Panc1 (cell line): ENCODE data around the gene PTGFRN. TPM values are rescaled to one million over a fixed set of nuclear protein-coding genes. Genes with fewer than 3 reads are reported as not detected.

ENCODE experiments used
- ATAC-seq: fragments of 200-7000 bp; cut with Tn5 transposase; 2 replicates; pipeline ENCODE4 v1.9.1; 2020; ENCODE audit warnings: mild to moderate bottlenecking, moderate library complexity
- BruUV-seq: library from RNA; stranded (reverse); fragments of 400-500 nt; replicated peaks from 2 replicates; lab custom pipeline; 2021; lab: Mats Ljungman, UMichigan
- CTCF ChIA-PET: fragments of 300-600 bp; sonication (Branson Sonifier 250); formaldehyde crosslinking; loops from one replicate; lab custom pipeline; 2022; ENCODE audit warnings: antibody characterized with exemption; lab: Charles Lee
- POLR2A ChIA-PET: fragments of 300-600 bp; sonication (Branson Sonifier 250); formaldehyde crosslinking; loops from one replicate; lab custom pipeline; 2022; ENCODE audit warnings: antibody characterized with exemption; lab: Charles Lee
- DNase-seq: peaks from one replicate; pipeline ENCODE4 v3.0.0-alpha.2; 2010; ENCODE audit warnings: low read depth, low spot score
- H3K27ac ChIP-seq: 2 replicates; pipeline ENCODE4 v1.5.1; 2011; ENCODE audit warnings: mild to moderate bottlenecking, low read length, inconsistent platforms
- H3K27me3 ChIP-seq: fragments of 200-500 bp; sonication (Bioruptor generic); 2 replicates; pipeline ENCODE4 v1.6.0; 2014; ENCODE audit warnings: low read length, inconsistent platforms; ENCODE audit not compliant: control insufficient read depth, insufficient read depth
- H3K36me3 ChIP-seq: fragments of 200-500 bp; sonication (Bioruptor generic); 2 replicates; pipeline ENCODE4 v1.5.1; 2014; ENCODE audit warnings: inconsistent platforms, mild to moderate bottlenecking, low read length, moderate library complexity; ENCODE audit not compliant: control insufficient read depth, insufficient read depth
- H3K4me1 ChIP-seq: 2 replicates; pipeline ENCODE4 v1.5.1; 2011; ENCODE audit warnings: inconsistent platforms, mild to moderate bottlenecking, low read length, moderate library complexity; ENCODE audit not compliant: control insufficient read depth, insufficient read depth
- H3K4me3 ChIP-seq, 2 experiments: 2 replicates each; pipeline ENCODE4 v1.5.1; 2011 to 2012; ENCODE audit warnings: low read depth in 2 of 2, low read length in 2 of 2, mild to moderate bottlenecking in 2 of 2, inconsistent platforms in 1 of 2, moderate library complexity in 1 of 2
- H3K9me3 ChIP-seq: fragments of 200-500 bp; sonication (Bioruptor generic); 2 replicates; pipeline ENCODE4 v1.5.1; 2014; ENCODE audit warnings: low read depth, mild to moderate bottlenecking, inconsistent platforms, low read length, moderate library complexity; ENCODE audit not compliant: control insufficient read depth, insufficient read depth
- POLR2AphosphoS5 ChIP-seq: IDR thresholded peaks from 2 replicates; pipeline ENCODE4 v1.6.1; 2012; ENCODE audit warnings: mild to moderate bottlenecking, low read depth, low read length, moderate library complexity
- REST ChIP-seq, 2 experiments: IDR thresholded peaks; 2 replicates each; pipeline ENCODE4 v1.6.1; 2011 to 2012; ENCODE audit warnings: low read depth in 2 of 2, control low read depth in 1 of 2, low read length in 1 of 2, mild to moderate bottlenecking in 1 of 2, moderate library complexity in 1 of 2; ENCODE audit not compliant: insufficient read depth in 1 of 2
- SIN3A ChIP-seq: IDR thresholded peaks from 2 replicates; pipeline ENCODE4 v1.6.1; 2012; ENCODE audit warnings: low read depth, mild to moderate bottlenecking, low read length, moderate library complexity, borderline replicate concordance; ENCODE audit not compliant: insufficient read depth
- TCF7L2 ChIP-seq: IDR thresholded peaks from 2 replicates; pipeline ENCODE4 v1.6.1; 2011; ENCODE audit warnings: mild to moderate bottlenecking, low read depth, low read length, inconsistent platforms
- in situ Hi-C: cut with HindIII; loops from 2 replicates; pipeline ENCODE4 v1.10.0; 2016; ENCODE audit warnings: low sequenced_read_pairs, low pct_unique_long_range_greater_than_20kb
- intact Hi-C: fragments of 100-400 bp; cut with micrococcal nuclease; formaldehyde crosslinking; loops from one replicate; pipeline ENCODE4 v1.10.0; 2022; ENCODE audit not compliant: unreplicated experiment
- total RNA-seq: library from RNA; stranded (reverse); gene quantifications from one replicate; pipeline ENCODE4 v1.2.1, GENCODE V29; 2021; ENCODE audit not compliant: unreplicated experiment
- TF ChIP-seq, protein P1 (sequence below): fragments of 450-650 bp; IDR thresholded peaks from 2 replicates; pipeline ENCODE4 v1.5.1; 2017; ENCODE audit warnings: mild to moderate bottlenecking

Gene PTGFRN
- total RNA-seq, 1 experiment from 2014 or later = 5.2 TPM

GRCh38 chr1:116990612-116991151 is 81.0 kb downstream of the PTGFRN start:
- CTCF ChIA-PET = no interaction called here
- H3K27ac ChIP-seq = no peak overlapping the region

GRCh38 chr1:116991171-116991845 is 81.6 kb downstream of the PTGFRN start:
- DNase-seq (no peak), ATAC-seq (no peak)
- Histone ChIP-seq H3K9me3 (no peaks in the 10 kb centered on the region), H3K27me3 (no peaks in the 10 kb centered on the region), H3K4me1 (no peaks in the 10 kb centered on the region), H3K36me3 (no peaks in the 10 kb centered on the region), H3K4me3 (no peak overlapping the region), H3K27ac (no peak overlapping the region)
- in situ Hi-C loops = no loop called here
- POLR2A ChIA-PET = no interaction called here
- no TSS peak for BruUV-seq
- intact Hi-C loops = no loop called here
- TF ChIP-seq, protein P1, sequence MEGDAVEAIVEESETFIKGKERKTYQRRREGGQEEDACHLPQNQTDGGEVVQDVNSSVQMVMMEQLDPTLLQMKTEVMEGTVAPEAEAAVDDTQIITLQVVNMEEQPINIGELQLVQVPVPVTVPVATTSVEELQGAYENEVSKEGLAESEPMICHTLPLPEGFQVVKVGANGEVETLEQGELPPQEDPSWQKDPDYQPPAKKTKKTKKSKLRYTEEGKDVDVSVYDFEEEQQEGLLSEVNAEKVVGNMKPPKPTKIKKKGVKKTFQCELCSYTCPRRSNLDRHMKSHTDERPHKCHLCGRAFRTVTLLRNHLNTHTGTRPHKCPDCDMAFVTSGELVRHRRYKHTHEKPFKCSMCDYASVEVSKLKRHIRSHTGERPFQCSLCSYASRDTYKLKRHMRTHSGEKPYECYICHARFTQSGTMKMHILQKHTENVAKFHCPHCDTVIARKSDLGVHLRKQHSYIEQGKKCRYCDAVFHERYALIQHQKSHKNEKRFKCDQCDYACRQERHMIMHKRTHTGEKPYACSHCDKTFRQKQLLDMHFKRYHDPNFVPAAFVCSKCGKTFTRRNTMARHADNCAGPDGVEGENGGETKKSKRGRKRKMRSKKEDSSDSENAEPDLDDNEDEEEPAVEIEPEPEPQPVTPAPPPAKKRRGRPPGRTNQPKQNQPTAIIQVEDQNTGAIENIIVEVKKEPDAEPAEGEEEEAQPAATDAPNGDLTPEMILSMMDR = no peak
- TF ChIP-seq SIN3A (no peak), TCF7L2 (no peak), POLR2AphosphoS5 (no peak), REST (IDR thresholded peaks at IDR 0.05; ENCODE audit: insufficient read depth in 1 of 2, low read depth in 2 of 2, low read length in 1 of 2) (no peak)
- CTCF ChIA-PET = no interaction called here

More at GRCh38 chr1:116990612-116991151, 81.0 kb downstream of the PTGFRN start:
- Histone ChIP-seq H3K36me3 (no peaks in the 10 kb centered on the region), H3K4me1 (no peaks in the 10 kb centered on the region), H3K4me3 (no peak overlapping the region), H3K9me3 (no peaks in the 10 kb centered on the region), H3K27me3 (no peaks in the 10 kb centered on the region)
- ATAC-seq = no peak
- BruUV-seq = no TSS peak
- in situ Hi-C loops (no loop called here), intact Hi-C loops (no loop called here)
- TF ChIP-seq SIN3A (no peak), TCF7L2 (no peak), POLR2AphosphoS5 (no peak), REST (IDR thresholded peaks at IDR 0.05; ENCODE audit: insufficient read depth in 1 of 2, low read depth in 2 of 2, low read length in 1 of 2) (no peak)
- TF ChIP-seq, protein P1 = no peak
- no peak for DNase-seq
- POLR2A ChIA-PET = no interaction called here
